Right ventricle myocardium superior (tissue), 1 donor: ENCODE measurements around the gene ATP1A2. TPM values are rescaled to one million over a fixed set of nuclear protein-coding genes. Genes with fewer than 3 reads are reported as not detected.
"Not testable (repeated sequence)": the region's sequence is repeated elsewhere in the genome, so short reads cannot be mapped to it uniquely, and the experiment has no call there.

Experiments
- ATAC-seq: fragments of 200-7000 bp; cut with Tn5 transposase; one replicate; pipeline ENCODE4 v1.9.1; 2020; ENCODE audit warnings: mild to moderate bottlenecking; ENCODE audit not compliant: poor library complexity
- DNase-seq: peaks from one replicate; pipeline ENCODE4 v3.0.0-alpha.2; 2020
- intact Hi-C: fragments of 100-400 bp; cut with DNase I; formaldehyde crosslinking; loops from one replicate; pipeline ENCODE4 v1.11.2; 2022
- total RNA-seq: library from RNA; stranded (reverse); fragmentation: NEBNext Ultra II Directional; extraction: Animal tissue kit (Norgen Biotek cat#: 25700); gene quantifications from one replicate; pipeline ENCODE4 v1.2.1, GENCODE V29; 2021
- donor health status: DM: no; HTN: yes; CAD: no; lungs with severe emphysema.

The ATP1A2 gene
- total RNA-seq, 1 donor from 2014 or later: 210 TPM

DNA sequence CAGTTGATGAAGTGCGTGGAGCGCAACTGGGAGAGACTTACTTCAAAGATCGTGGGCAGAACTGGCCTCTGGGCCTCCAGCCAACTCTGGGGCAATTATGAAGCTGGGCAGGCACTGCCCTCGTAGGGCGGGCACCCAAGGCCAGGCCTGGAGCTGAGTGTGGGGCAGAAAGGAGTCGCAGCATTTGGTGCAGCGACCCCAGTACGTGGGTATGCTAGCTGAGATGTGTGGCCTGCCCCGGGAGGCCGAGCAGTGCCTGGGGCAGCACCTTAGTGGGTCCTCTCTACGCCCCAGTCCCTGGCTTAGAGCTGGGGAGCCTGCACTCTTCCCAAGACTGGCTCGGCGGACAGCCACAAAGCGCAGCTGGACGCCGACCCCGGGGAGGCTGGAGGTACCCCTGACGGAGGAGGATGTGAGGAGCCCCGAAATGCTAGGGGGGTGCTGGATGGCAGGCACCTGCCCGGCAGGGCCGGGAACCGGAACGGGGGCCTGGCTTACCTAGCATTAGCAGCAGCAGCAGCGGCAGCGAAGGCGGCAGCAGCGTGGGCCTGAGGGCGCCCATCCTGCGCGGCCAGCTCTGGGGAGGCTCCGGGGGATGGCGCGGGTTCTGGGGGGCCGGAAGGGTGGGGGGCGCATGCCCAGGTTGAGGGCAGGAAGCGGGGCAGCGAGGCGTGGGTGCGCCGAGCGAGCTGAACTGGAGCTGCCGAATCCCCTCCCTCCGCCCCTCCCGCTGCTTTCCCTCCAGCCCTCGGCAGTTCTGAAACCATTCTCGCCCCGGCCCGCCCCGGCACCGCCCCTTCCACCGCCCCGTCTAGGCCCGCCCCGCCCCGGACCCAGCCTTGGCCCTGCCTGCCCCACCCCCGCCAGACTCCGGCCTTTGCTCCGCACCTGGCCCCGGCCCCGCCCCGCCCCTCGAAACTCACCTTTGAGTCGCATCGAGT lies 17.4 kb upstream of the ATP1A2 start, which contains the start of gene IGSF8:
TSS of gene IGSF8 (minus strand) at position 709 of the 941 bp plus-strand sequence. CDS start at position 562, 147 bp downstream.
- DNase-seq (peak; percentile 94), ATAC-seq (peak; percentile 81)
- intact Hi-C loops: no loop called here

DNA sequence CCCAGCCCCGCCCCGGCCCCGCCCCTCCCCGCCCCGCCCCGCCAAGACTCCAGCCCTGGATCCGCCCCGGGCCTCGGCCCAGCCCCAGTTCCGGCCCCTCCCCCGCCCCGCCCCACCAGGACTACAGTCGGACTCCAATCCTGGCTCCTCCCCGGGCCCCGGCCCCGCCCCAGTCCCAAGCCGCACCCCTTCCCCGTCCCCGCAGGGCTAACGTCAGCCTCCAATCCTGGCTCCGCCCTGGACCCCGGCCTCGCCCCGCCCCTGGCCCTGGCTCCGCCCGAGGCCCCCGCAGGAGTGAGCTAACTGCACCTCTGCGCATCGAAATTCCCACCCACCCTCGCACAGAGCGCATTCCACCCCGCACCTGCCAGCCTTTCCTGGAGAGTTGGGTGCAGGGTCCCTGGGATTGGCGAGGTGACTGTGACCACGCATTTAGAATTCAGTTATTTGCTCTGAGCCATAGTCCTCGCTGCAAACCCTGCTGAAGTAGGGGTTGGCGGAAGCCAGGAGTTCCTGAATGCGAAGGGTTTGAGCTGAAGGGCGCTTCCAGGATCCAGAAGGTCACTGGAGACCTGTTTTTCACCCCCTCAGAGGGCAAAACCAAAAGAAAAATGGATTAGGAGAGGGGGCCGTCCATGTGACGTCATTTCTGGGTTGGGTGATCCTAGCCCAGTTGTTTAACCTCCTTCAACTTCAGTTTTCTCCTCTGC lies 16.6 kb upstream of the ATP1A2 start:
- peak; percentile 98 for DNase-seq
- intact Hi-C loops: no loop called here
- ATAC-seq: peak; percentile 88

DNA sequence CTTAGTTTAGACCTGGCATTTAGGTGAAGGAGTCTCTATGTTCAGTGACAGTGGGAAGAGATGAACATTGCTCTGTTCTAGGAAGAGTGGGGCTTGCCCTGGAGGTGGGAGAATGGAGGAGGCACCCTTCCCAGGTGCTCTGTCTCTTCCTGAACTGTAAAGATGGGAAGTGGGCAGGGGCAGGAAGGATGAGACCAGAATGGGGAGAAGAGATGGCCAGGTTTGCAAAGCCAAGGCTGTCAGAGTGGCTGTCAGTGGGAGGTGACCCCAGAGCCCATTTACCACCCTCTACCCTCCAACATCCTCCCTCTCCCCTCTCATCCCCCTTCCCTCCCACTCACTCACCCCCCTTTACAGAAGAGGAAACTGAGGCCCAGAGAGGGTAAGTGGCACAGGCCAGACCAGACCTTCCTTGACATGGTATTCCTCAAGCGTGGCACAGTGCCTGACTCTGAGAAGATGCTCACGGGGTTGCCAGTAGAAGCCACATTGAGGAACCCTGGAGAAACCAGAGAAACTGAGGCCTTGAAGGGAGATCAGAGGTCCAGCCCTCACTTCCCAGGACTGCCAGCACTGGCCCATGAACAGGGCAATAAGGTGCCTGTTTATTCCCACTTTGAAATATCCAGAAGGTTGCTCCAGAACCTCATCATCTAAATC lies 15.7 kb upstream of the ATP1A2 start:
- intact Hi-C loops: loop anchor here (2.0 to 5.0 kb wide), 3 partner anchors 97 to 191 kb away; no protein-coding TSS in a partner anchor
- no peak for DNase-seq
- ATAC-seq: no peak

DNA sequence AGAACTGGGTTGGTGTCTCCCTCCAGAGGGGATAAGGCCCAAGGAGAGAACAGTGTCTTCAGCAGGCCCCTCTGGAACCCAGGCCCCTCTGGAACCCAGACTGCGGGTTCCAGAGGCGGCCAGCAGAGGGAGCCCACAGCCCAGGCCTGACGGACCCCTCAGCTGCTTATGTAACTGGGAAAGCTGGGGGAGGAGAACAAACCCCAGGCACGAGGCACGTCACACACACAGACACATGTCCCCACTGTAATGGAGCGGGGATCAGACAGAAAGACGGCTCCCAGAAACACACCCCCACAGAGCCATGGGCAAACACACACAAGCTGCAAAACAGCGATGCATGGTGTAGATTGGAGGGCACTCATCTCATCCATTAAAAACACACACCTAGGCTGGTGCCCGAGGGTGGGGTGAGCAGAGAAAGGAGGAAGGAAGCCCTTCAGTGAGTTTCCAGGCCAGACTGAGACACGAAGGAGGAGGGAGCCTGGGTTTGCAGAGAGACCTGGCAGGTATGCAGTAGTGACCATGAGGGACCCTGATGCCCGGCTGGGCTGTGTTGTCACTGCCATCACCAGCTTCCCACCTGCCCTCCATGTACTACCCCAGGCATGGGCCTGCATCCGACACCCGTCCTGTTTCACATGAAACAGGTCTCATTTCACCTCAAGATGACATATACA lies 14.4 kb upstream of the ATP1A2 start:
- ATAC-seq: peak; percentile 48
- intact Hi-C loops: loop anchor here (2.0 to 5.0 kb wide), 3 partner anchors 96 to 190 kb away; no protein-coding TSS in a partner anchor
- DNase-seq: peak; percentile 87

DNA sequence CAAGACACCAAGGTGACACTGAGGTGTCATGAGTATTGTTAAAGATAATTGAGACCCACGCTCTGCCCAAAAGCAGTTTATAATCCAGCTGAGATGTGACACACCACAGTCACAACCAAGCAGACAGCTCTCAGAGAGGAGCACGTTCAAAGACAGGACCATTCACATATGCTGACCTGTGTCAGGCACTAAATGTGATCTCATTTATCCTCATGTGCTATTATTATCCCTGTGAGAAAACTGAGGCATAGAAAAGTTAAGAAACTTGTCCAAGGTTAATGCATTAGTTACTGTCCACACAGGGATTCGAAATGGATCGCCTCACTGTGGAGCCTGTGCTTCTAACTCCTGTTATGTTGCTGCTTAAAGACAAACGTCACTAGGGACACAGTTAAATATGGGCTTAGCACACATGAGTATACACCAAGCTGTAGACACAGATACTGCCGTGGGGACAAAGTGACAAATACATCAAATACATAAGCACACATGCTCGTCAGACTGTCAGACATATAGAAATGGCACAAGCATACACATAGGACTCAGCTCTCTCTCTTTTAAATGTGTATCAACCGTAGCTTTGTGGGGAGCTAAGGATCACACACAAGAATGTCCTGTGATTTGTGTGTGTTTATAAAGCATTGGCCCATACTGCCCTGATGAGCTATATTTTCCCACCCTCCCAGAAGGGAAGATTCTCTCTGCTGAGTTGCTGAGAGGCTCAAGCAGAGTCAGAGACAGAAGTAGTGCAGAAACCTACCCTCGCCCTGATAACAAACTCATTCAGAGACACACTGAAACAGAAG lies 13.6 kb upstream of the ATP1A2 start:
- DNase-seq (no peak), ATAC-seq (no peak)
- intact Hi-C loops: loop anchor here (2.0 to 5.0 kb wide), 3 partner anchors 95 to 189 kb away; no protein-coding TSS in a partner anchor

DNA sequence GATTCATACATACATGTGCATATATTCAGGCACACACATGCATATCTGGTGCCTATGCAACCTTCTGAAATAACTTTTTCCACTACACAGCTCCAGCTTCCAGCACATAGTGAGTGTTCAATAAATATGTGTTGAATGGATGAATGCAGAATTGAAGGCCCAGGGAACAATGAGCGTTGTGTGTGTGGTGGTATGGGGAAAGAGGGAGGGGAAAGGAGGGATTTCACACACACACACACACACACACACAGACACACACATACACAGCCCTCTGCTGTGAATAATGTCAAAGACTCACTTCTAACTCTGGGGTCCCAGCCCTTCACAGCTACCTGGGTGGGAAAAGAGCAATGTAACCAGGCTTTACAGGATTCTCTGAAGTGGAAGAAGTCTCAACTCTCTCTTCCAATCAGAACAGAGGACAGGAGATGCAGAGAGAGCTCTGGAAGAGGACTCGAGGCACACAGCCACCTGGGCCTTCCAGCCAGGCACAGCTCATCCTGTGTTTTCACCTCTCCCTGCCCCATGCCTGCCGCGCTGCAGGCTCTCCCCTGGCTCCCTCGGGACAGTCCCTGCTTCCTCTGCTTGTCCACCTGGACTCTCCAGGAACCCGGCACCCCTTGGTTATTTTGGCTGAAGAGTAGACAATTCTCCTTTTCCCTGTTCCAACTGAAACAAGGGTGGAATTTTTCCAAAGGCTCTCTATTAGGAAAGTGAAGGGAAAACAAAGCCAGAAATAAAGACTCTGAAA lies 11.7 kb upstream of the ATP1A2 start:
- no peak for ATAC-seq
- DNase-seq: peak; percentile 27
- intact Hi-C loops: loop anchor here (5.0 kb wide), 2 partner anchors 93 to 143 kb away; no protein-coding TSS in a partner anchor

- DNase-seq (peak; percentile 13), ATAC-seq (no peak)
- intact Hi-C loops: loop anchor here (5.0 kb wide), 2 partner anchors 93 to 143 kb away; no protein-coding TSS in a partner anchor
These were observed 11.1 kb upstream of the ATP1A2 start for GRCh38 chr1:160104486-160104885.

DNA sequence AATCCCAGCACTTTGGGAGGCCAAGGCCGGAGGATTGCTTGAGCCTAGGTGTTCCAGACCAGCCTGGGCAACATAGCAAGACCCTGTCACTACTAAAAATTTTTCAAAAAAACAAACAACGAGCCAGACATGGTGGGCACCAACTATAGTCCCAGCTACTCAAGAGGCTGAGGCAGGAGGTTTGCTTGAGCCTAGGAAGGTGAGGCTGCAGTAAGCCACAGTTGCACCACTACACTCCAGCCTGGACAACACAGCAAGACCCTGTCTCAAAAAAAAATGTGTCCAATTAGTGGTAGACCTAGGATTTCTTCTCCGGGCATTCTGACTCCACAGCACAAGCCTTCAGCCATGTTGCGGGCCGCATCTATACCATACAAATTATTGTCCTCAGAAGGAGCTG lies 10.4 kb upstream of the ATP1A2 start:
- ATAC-seq (no peak), DNase-seq (peak; percentile 11)
- intact Hi-C loops: no loop called here

- no peak for ATAC-seq
- DNase-seq: peak; percentile 1
- intact Hi-C loops: no loop called here
These were observed 8.0 kb upstream of the ATP1A2 start for GRCh38 chr1:160107512-160107911.

- ATAC-seq (no peak), DNase-seq (peak; percentile 25)
- intact Hi-C loops: no loop called here
These were observed 6.5 kb upstream of the ATP1A2 start for GRCh38 chr1:160108888-160109662.

DNA sequence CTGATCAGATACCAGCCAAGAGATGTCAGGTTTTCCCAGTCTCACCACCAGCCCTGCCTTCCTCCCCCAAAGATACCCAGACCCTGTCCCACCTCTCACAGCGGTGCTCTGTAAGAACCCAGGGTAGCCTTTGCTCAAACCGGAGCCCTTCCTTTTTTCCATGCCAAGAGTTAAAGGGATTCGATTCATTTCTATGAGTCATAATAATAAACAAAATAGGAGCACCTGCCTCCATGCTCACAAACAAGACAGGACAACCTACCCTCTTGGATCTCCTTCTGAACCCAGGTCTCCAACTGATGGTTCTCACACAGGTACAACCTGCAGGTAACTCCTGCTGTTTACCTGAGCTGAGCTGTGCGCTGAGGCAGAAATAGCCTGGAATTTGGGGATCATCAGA lies 5.9 kb upstream of the ATP1A2 start:
- no peak for ATAC-seq
- intact Hi-C loops: no loop called here
- DNase-seq: no peak

GRCh38 chr1:160111462-160111861 lies 4.1 kb upstream of the ATP1A2 start:
- intact Hi-C loops, ATAC-seq: not testable (repeated sequence)
- peak; percentile 8 for DNase-seq

DNA sequence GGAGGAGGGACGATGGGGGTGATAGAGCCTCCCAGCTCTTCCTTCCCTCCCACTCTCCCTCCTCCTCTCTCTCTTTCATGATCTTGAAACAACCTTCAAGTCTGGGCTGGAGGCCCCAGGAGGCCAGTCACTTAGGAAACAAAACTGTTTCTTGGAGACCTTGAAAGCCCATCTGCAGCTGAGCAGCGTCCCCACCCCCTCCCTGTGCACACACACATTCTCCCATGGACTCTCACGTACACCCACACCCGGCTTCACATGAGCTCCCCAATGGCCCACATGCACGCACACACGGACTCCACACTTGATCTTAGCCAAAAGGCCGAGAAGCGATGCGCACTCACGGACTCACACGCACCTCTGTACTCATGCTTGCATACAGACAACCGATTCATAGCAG lies 3.2 kb upstream of the ATP1A2 start:
- intact Hi-C loops: no loop called here
- ATAC-seq (no peak), DNase-seq (peak; percentile 47)

DNA sequence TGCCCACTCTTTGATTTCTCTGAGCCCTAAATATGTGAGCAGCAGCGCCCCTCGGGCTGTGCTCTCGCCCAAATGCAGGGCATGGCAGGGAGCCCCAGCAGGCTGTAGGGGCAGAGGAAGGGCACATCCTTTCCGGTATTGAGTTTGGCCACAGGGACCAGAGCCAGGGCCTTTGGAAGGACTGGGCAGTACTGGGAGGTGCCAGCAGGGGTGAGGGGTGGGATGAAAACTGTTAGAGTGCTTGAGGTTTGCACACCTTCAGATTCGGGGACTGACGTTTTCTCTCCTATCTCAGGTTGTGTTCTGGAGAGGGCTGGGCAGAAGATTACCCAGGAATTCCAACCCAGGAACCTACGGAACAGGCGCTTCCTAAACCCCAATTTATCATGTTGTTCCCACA lies 2.2 kb upstream of the ATP1A2 start:
- ATAC-seq (no peak), DNase-seq (peak; percentile 30)
- intact Hi-C loops: no loop called here

DNA sequence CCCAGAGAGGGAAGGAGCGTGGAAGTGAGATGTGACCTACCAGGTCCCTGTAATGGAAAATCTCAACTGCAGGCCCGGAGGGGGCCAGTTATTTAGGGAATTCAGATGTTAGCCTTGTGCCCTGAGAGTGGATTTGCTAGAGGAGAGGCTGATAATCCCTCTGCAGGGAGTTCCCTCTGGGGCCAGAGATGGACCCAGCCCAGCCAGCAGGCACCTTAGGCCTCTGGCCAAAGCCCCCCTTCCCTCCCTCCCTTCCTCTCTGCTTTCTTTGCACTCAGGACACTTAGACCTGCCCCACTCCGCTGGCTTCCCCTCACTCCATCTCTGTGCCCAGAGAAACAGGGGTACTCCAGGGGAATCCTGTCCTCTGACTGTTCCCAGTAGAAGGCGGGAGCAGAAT lies 1.5 kb upstream of the ATP1A2 start:
- intact Hi-C loops: no loop called here
- peak; percentile 54 for DNase-seq
- ATAC-seq: no peak
